Activated CD4-positive, alpha-beta T cell treated with anti-CD3 and anti-CD28 coated beads, Interleukin-2, amount 50 U/mL, for 4 hours (primary cell): Measurements from ENCODE around the gene SDHAF1.
A peak's percentile ranks its signal among the peaks of the same experiment; 100 is the strongest.
"Not testable (repeated sequence)": the region's sequence is repeated elsewhere in the genome, so short reads cannot be mapped to it uniquely, and the experiment has no call there.

Experiments used
- DNase-seq, 2 experiments: peaks; one replicate each; pipeline ENCODE4 v3.0.0-alpha.2; 2020

Gene SDHAF1

DNA sequence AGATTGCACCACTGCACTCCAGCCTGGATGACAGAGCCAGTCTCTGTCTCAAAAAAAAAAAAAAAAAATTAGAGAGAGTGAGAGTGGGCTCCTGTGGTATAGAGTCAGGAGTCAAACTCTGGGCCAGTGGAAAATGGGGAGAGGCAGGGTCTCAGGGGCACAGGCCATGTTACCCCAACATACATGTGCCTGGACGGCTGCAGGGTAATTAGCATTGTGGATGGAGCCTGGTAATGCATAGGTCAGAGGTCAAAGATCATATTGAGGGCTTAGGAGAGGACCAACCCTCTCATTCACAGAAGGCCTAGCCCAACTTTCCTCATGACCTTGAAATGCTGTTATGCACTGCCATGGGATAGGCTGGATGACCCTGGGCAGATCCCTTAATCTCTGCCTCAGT lies 30.6 kb downstream of the SDHAF1 start:
- no peak for DNase-seq

DNA sequence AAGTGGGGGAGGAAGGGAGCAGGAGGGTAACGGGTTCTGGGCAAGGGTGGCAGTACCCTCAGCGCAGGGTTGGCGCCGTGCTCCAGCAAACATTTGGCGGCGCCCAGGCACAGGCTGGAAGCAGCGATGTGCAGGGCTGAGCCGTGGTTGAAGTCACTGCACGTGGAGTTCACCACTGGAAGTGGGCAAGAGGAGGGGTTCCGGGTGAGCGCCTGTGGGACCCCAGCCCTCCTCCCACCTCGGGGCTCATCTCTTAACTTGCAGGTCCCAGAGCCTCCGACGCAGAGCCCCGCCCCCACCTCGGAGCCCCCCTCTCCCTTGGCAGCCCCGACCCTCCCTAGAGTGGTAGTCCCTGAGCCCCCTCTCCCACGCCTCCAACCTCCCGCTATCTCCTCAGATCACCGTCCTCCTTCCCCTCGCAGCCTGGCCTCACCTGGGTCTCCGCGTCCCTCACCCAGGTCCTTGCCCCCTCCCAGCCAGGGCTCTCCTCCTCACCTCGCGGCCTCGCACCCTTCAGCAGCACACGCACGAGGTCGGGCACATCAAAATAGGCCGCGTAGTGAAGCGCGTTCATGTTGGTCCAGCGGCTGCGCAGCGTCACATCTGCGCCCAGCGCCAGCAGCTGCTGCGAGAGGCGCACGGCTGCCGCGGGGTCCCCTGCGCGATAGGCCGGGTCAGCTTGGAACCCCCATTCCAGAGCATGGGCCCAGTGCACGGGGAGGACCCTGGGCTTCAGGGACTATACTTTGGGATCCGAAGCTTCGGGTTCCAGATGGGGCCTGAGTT lies 31.3 kb downstream of the SDHAF1 start:
- no peak for DNase-seq

- DNase-seq: no peak
Observed at GRCh38 chr19:36027696-36028095, 32.7 kb downstream of the SDHAF1 start.

DNA sequence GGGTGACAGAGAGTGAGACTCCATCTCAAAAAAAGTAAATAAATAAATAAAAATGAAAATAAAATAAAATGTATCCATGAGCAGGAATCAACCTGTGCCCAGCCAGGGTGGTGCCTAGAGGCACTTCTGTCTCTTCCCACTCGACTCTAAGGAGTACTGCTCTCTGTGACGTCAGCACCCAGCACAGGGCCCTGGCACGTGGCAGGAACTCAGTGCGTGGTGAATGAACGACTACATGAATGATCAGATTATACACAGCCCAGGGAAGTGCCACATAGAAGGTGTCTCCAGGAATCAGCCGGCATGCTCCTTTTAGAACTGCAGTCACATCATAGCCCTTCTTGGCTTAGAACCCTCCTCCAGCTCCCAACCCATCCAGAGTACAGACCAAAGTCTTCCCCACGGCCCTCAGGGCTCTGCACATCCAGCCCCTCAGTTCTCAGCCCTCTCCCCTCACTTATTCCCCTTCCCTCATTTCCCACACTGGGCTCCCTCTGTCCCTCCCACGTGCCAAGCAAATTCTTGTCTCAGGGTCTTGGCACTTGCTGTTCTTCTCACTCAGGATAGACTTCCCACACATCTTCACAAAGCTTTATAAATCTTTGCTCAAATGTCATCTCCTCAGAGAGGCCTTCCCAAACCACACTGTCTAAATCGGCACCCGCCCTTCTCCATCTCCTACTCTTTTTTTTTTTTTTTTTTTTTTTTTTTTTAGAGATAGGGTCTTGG lies 33.5 kb downstream of the SDHAF1 start:
- no peak for DNase-seq

DNA sequence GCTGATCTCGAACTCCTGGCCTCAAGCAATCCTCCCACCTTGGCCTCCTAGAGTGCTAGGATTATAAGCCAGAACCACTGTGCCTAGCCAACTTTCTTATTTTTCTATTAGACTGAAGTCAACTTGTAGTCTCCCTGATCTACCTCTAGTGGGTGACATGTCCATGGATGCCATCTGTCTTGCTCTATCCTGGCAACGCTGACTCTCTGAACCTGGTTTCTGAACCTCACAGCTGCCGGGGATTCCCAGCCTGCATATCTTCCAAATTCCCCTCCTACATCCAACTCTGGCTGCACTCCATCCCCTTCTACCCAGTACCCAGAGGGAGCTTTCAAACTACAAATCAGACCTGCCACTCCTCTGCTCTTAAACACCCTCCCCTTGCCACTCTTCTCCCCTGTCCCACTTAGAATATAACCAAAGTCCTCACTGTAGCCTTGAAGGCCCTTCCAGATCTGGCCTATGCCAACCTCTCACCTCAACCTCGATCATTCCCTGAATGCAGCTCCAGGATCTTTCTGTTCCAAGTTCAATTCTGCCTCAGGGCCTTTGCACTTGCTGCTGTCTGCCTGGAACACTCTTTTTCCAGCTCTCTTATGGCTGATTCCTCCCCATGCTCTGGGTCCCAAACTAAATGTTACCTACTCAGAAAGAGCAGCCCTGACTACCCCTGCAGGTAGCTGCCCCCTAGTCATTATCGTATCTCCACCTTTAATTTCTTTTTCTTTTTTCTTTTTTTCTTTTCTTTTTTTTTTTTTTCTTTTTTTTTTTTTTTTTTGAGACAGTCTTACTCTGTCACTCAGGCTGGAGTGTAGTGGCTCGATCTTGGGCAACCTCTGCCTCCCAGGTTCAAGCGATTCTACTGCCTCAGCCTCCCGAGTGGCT lies 35.5 kb downstream of the SDHAF1 start:
- DNase-seq: no peak

DNA sequence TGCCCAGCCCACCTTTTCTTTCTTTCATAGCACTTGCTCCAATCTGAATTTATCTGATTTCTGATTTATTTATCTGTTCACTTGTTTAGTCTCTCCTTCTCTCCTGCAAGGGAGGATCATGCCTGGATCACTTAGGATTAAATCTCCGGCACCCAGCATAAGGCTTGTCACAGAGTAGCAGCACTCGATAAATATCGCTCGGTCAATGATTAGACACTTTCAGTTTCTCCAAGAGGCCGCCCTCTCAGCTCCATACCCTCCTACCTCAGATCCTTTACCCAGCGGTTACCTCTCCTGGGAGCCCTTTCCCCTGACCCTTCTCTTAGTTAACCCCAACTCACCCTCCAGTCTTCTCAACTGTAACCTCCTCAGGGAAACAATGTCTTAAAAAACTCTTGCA lies 36.3 kb downstream of the SDHAF1 start:
- DNase-seq: no peak

GRCh38 chr19:36032251-36033104 lies 37.5 kb downstream of the SDHAF1 start, which contains the start of gene CLIP3:
TSS of gene CLIP3 (minus strand) at chr19:36032873. CDS start at chr19:36032357, 516 bp downstream.
- peak; percentile 14 to 18 for DNase-seq

- no peak for DNase-seq
Observed at GRCh38 chr19:36040495-36040894, 45.5 kb downstream of the SDHAF1 start.

DNA sequence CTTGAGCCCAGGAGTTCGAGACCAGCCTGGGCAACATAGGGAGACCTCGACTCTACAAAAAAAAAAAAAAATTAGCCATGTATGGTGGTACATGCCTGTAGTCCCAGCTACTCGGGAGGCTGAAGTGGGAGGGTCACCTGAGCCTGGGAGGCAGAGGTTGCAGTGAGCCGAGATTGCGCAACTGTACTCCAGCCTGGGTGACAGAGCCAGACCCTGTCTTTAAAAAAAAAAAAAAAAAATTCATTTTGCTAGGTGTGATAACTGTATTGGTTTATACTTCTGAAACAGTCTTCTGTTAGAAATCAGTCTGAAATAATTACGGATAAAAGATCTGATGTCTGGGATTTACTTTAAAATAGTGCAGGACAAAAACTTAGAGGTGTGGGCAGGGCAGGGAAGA lies 46.1 kb downstream of the SDHAF1 start:
- DNase-seq: not testable (repeated sequence)

GRCh38 chr19:36041831-36042230 lies 46.8 kb downstream of the SDHAF1 start:
- DNase-seq: no peak

DNA sequence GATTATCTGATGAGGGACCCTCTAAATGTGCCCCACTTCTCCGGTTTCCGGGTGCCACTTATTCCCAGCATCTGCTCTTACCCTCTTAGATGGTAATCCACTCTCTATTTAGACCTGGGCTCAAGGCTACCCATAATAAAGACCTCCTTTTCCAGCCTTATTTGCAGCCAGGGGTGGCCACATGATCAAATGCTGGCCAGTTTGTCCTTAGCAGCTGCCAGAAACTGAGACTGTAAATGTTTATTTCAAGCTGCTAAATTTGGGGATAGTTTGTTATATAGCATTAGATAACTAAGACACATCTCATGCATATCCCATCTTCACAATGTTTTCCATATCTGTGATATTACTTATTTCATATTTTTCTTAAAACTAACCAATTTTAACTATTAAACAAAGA lies 49.0 kb downstream of the SDHAF1 start:
- no peak for DNase-seq
